ENCODE results near the gene LRRC4C. TPM values are rescaled to one million over a fixed set of nuclear protein-coding genes. Genes with fewer than 3 reads are reported as not detected.

Gene LRRC4C
- total RNA-seq, 4 donors from 2014 or later = 0.19 to 1.1 TPM; not detected in 2

DNA sequence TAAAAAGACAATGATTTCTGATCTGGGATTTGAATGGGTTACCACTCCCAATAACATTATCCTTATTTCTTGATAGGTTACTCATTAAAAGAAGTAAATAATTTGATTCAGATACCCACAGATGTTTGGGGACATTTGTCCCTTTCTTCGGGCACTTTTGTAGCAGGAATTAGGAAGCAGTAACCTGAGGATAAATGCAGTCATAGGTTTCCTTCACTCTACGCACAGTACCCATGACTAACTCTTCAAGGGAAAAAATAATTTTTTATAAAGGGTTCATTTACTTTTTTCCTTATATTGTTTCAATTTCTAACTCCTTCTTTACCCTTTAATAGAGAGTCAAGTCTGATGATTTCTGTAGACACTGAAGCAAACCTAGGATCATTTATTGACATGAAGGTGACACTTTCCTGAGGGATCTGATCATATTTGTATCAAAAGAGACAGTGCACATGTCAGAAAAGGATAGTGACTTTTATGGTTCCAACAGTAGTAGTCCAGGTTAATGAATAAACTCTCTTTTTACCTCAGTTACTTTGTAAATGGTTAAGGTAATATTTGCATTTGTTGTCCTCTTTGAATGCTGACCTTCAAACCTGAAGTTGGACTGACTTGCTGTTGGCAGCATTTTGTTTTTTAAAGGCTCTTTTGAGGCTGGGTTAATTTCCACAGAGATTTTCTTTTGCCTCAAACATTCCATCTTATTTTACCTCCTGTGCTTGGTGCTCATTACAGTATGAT lies 1072.0 kb downstream of the LRRC4C start:
- no peak for DNase-seq (ENCODE audit: low spot score in 2 of 2)
- 87 to 92% methylated on average over 2 of the region's 2 CpGs for WGBS, 2 donors
- TF ChIP-seq POLR2A (IDR thresholded peaks at IDR 0.05) = no peak
- TF ChIP-seq, protein P1, sequence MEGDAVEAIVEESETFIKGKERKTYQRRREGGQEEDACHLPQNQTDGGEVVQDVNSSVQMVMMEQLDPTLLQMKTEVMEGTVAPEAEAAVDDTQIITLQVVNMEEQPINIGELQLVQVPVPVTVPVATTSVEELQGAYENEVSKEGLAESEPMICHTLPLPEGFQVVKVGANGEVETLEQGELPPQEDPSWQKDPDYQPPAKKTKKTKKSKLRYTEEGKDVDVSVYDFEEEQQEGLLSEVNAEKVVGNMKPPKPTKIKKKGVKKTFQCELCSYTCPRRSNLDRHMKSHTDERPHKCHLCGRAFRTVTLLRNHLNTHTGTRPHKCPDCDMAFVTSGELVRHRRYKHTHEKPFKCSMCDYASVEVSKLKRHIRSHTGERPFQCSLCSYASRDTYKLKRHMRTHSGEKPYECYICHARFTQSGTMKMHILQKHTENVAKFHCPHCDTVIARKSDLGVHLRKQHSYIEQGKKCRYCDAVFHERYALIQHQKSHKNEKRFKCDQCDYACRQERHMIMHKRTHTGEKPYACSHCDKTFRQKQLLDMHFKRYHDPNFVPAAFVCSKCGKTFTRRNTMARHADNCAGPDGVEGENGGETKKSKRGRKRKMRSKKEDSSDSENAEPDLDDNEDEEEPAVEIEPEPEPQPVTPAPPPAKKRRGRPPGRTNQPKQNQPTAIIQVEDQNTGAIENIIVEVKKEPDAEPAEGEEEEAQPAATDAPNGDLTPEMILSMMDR (IDR thresholded peaks at IDR 0.05) = no peak
- intact Hi-C loops (cut with DNase I; ENCODE audit: low total_unique reads) = no loop called here
- H3K4me3 ChIP-seq (ENCODE audit: low read depth, poor library complexity, severe bottlenecking) = no peak overlapping the region

DNA sequence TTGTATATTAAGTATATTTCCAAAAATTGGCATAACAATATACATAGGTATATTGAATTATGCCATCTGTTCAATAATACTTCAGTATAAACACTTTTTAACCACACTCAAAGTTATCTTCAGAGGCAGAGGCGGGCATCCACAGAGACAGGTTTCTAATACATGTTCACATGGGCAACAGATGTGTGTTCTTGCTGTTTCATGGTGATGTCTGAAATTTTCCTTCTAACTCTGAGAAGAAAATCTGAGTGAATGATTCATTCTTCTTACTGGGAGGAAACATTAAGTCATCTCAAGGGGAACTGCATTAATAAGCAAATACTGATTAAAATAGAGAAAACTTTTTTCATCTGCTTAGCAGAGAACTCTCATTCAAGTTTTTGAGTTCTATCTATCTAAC lies 1074.5 kb downstream of the LRRC4C start:
- 65 to 73% methylated on average over 1 of the region's 1 CpG for WGBS, 2 donors
- DNase-seq (ENCODE audit: low spot score in 2 of 2) = no peak
- TF ChIP-seq POLR2A (IDR thresholded peaks at IDR 0.05) = no peak
- TF ChIP-seq, protein P1 (IDR thresholded peaks at IDR 0.05) = no peak

DNA sequence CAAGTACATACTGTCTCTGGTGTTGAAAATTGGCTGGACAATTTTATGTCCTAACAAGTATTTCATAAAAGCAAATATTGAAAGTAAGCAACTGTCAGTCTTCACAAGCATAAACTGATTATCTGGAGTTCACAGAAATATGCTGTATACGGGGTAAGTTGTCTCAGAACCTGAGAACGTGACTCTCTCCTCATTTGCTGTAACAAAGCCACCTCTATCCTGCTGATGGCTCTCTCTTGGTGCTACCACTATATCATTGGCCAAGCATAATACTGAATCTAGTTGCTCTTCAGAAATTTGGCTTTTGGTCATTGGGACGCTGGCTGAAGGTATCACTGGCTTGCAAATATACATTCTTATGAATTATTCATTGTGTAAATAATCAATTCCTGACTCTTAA lies 1078.0 kb downstream of the LRRC4C start:
- WGBS, 2 donors = 87 to 88% methylated on average over 3 of the region's 3 CpGs
- intact Hi-C loops (cut with DNase I; ENCODE audit: low total_unique reads) = no loop called here
- TF ChIP-seq, protein P1 (IDR thresholded peaks at IDR 0.05) = no peak
- TF ChIP-seq POLR2A (IDR thresholded peaks at IDR 0.05) = no peak
- DNase-seq (ENCODE audit: low spot score in 2 of 2) = no peak
- H3K4me3 ChIP-seq (ENCODE audit: low read depth, poor library complexity, severe bottlenecking) = no peak overlapping the region

More for the DNA sequence above, 1074.5 kb downstream of the LRRC4C start:
- no peak overlapping the region for H3K4me3 ChIP-seq (ENCODE audit: low read depth, poor library complexity, severe bottlenecking)
- intact Hi-C loops (cut with DNase I; ENCODE audit: low total_unique reads) = no loop called here

DNA sequence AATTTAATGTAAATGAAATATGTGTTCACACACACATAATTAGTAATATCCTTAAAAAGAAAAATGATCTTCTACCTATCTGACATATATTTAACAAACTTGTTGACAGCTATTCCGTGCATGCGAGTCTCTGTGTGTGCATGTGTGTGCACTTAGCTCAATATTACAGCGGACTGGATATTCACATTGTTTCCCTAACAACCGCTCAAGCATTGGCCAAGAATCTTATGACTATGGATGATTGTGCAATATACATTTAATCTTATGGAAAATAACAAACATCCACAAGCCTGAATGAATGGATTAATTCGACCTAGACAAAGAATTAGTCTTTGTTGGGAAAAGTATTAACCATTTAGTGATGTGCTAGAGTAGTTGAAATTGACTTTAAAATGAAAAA lies 1078.6 kb downstream of the LRRC4C start:
- WGBS, 2 donors = 64 to 65% methylated on average over 5 of the region's 5 CpGs
- no peak overlapping the region for H3K4me3 ChIP-seq (ENCODE audit: low read depth, poor library complexity, severe bottlenecking)
- TF ChIP-seq POLR2A (IDR thresholded peaks at IDR 0.05) = no peak
- TF ChIP-seq, protein P1 (IDR thresholded peaks at IDR 0.05) = no peak
- intact Hi-C loops (cut with DNase I; ENCODE audit: low total_unique reads) = no loop called here
- DNase-seq (ENCODE audit: low spot score in 2 of 2) = no peak

DNA sequence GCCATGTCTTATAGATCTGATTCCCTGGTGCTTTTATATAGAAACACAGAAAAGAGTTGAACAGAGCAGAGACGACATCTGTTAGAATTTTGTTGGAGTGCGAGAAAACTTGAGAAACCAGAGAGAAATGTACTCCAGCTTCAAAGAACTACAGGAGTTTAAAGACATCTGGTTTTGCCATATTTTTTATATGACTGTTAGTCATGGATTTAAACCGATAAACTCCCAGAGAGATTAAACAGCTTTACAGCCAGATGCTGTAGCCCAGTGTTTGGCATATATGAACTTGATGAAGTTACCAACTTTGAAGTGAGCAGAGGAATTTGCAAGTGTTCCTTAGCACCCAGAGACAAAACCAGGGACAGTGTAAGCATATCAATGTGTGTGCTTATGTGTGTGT lies 1083.1 kb downstream of the LRRC4C start:
- no peak for DNase-seq (ENCODE audit: low spot score in 2 of 2)
- intact Hi-C loops (cut with DNase I; ENCODE audit: low total_unique reads) = no loop called here
- WGBS, 2 donors = 65 to 71% methylated on average over 3 of the region's 3 CpGs
- H3K4me3 ChIP-seq (ENCODE audit: low read depth, poor library complexity, severe bottlenecking) = no peak overlapping the region
- TF ChIP-seq, protein P1 (IDR thresholded peaks at IDR 0.05) = no peak
- TF ChIP-seq POLR2A (IDR thresholded peaks at IDR 0.05) = no peak
